Thyroid gland (tissue), 4 donors: ENCODE results near the gene BTBD7. TPM values are rescaled to one million over a fixed set of nuclear protein-coding genes. Genes with fewer than 3 reads are reported as not detected.

Experiments
- DNase-seq, 2 donors: peaks; one replicate each; pipeline ENCODE4 v3.0.0-alpha.2; 2019
- H3K27ac ChIP-seq, 3 donors: fragments of 200-600 bp; sonication (generic); 1 replicate in 2 of 3; 2 replicates in 1 of 3; pipeline ENCODE4 v1.5.1; 2016 to 2019; ENCODE audit warnings: mild to moderate bottlenecking in 1 of 3, moderate library complexity in 1 of 3
- H3K27me3 ChIP-seq: fragments of 200-600 bp; sonication (generic); one replicate; pipeline ENCODE4 v1.5.1; 2019
- H3K36me3 ChIP-seq, 2 donors: fragments of 200-600 bp; sonication (generic); one replicate each; pipeline ENCODE4 v1.5.1; 2016 to 2019
- H3K4me1 ChIP-seq, 2 donors: fragments of 200-600 bp; sonication (generic); one replicate each; pipeline ENCODE4 v1.5.1; 2017 to 2019
- H3K4me3 ChIP-seq, 3 donors: fragments of 200-600 bp; sonication (generic); replicated peaks in 1 of 3; 1 replicate in 2 of 3; 2 replicates in 1 of 3; pipeline ENCODE4 v1.5.1; 2016; ENCODE audit warnings: mild to moderate bottlenecking in 1 of 3
- H3K9me3 ChIP-seq: fragments of 200-600 bp; sonication (generic); one replicate; pipeline ENCODE4 v1.5.1; 2017
- CTCF ChIP-seq, 6 experiments: fragments of 200-600 bp in 3 of 6; fragments of 450-650 bp in 3 of 6; sonication (generic) in 3 of 6; IDR thresholded peaks; one replicate each; pipeline ENCODE4 v1.5.1; 2016 to 2019; ENCODE audit warnings: antibody characterized with exemption in 6 of 6, mild to moderate bottlenecking in 2 of 6, inconsistent platforms in 1 of 6, moderate library complexity in 1 of 6
- POLR2A ChIP-seq, 2 donors: fragments of 450-650 bp; IDR thresholded peaks; one replicate each; pipeline ENCODE4 v1.6.1; 2017; ENCODE audit warnings: antibody characterized with exemption in 2 of 2, mild to moderate bottlenecking in 2 of 2, moderate library complexity in 1 of 2
- WGBS, 2 donors: methylation state at CpG; one replicate each; pipeline ENCODE4 v1.1.5; 2017; 5-methylcytosine and 5-hydroxymethylcytosine counted together
- intact Hi-C: fragments of 100-400 bp; cut with DNase I; formaldehyde crosslinking; loops from one replicate; pipeline ENCODE4 v1.15.1; 2023
- total RNA-seq, 4 donors: library from RNA; depleted of rRNA; stranded (reverse); fragments of >200 nt; gene quantifications; one replicate each; pipeline ENCODE4 v1.2.3, GENCODE V29; 2016

BTBD7 gene
- total RNA-seq, 4 donors from 2014 or later, result 40.6 to 49.7 (median 43.9) TPM

- no peak for DNase-seq
- Histone ChIP-seq H3K4me3 (no peak within 1 kb of the TSS), H3K9me3 (no peaks in the 10 kb centered on the region), H3K4me1 (no peaks in the 10 kb centered on the region), H3K27me3 (no peaks in the 10 kb centered on the region), H3K27ac (no peak within 1 kb of the TSS), H3K36me3 (no peaks in the 10 kb centered on the region)
- TF ChIP-seq POLR2A (IDR thresholded peaks at IDR 0.05) (no peak), CTCF (IDR thresholded peaks at IDR 0.05) (no peak)
- WGBS, 2 donors, result 96 to 97% methylated on average over 54 to 55 of the region's 60 CpGs
- intact Hi-C loops, result no loop called here
Measured at GRCh38 chr14:93346926-93347721, 14.3 kb upstream of the BTBD7 start, which contains the start of gene COX8C. TSS of gene COX8C (plus strand) at chr14:93347182. CDS start at chr14:93347269, 87 bp downstream.

GRCh38 chr14:93343797-93344196 lies 11.0 kb upstream of the BTBD7 start:
- no peaks in the 10 kb centered on the region for H3K27me3 ChIP-seq
- no peak overlapping the region for H3K27ac ChIP-seq
- TF ChIP-seq POLR2A (IDR thresholded peaks at IDR 0.05) (no peak), CTCF (IDR thresholded peaks at IDR 0.05) (no peak)
- H3K36me3 ChIP-seq, result no peaks in the 10 kb centered on the region
- intact Hi-C loops, result no loop called here
- no peaks in the 10 kb centered on the region for H3K9me3 ChIP-seq
- no peaks in the 10 kb centered on the region for H3K4me1 ChIP-seq
- H3K4me3 ChIP-seq, result no peak overlapping the region
- 61 to 64% methylated on average over 2 of the region's 2 CpGs for WGBS, 2 donors
- no peak for DNase-seq

GRCh38 chr14:93343266-93343665 lies 10.4 kb upstream of the BTBD7 start:
- H3K9me3 ChIP-seq, result no peaks in the 10 kb centered on the region
- H3K36me3 ChIP-seq, result no peaks in the 10 kb centered on the region
- DNase-seq, result no peak
- intact Hi-C loops, result no loop called here
- no peak overlapping the region for H3K4me3 ChIP-seq
- 75 to 83% methylated on average over 1 of the region's 1 CpG for WGBS, 2 donors
- TF ChIP-seq POLR2A (IDR thresholded peaks at IDR 0.05) (no peak), CTCF (IDR thresholded peaks at IDR 0.05) (no peak)
- no peaks in the 10 kb centered on the region for H3K4me1 ChIP-seq
- H3K27me3 ChIP-seq, result no peaks in the 10 kb centered on the region
- H3K27ac ChIP-seq, result no peak overlapping the region

- intact Hi-C loops, result no loop called here
- H3K4me3 ChIP-seq, result no peak overlapping the region
- no peak for TF ChIP-seq POLR2A (IDR thresholded peaks at IDR 0.05)
- TF ChIP-seq CTCF (IDR thresholded peaks at IDR 0.05), result no peak
- peaks cover 0 to 6% of the 10 kb centered on the region in 2 donors for H3K4me1 ChIP-seq
- WGBS, 2 donors, result 100% methylated on average over 2 to 6 of the region's 7 CpGs
- no peaks in the 10 kb centered on the region for H3K27me3 ChIP-seq
- DNase-seq, result no peak
- no peaks in the 10 kb centered on the region for H3K36me3 ChIP-seq
- no peak overlapping the region for H3K27ac ChIP-seq
- H3K9me3 ChIP-seq, result no peaks in the 10 kb centered on the region
Measured at GRCh38 chr14:93337884-93338283, 5.0 kb upstream of the BTBD7 start.

GRCh38 chr14:93337143-93337753 lies 4.4 kb upstream of the BTBD7 start:
- intact Hi-C loops, result no loop called here

More at GRCh38 chr14:93337143-93337753, 4.4 kb upstream of the BTBD7 start:
- TF ChIP-seq POLR2A (IDR thresholded peaks at IDR 0.05), result no peak
- H3K27me3 ChIP-seq, result no peaks in the 10 kb centered on the region
- H3K4me3 ChIP-seq, result no peak overlapping the region
- no peaks in the 10 kb centered on the region for H3K36me3 ChIP-seq
- 99 to 100% methylated on average over 4 of the region's 4 CpGs for WGBS, 2 donors
- H3K4me1 ChIP-seq, result peaks cover 0 to 6% of the 10 kb centered on the region in 2 donors
- H3K9me3 ChIP-seq, result no peaks in the 10 kb centered on the region
- no peak overlapping the region for H3K27ac ChIP-seq
- DNase-seq, result no peak
